ENCODE measurements around the gene KCNMA1. TPM values are rescaled to one million over a fixed set of nuclear protein-coding genes. Genes with fewer than 3 reads are reported as not detected.

The KCNMA1 gene
- polyA plus RNA-seq, 6 donors from 2014 or later = not detected

- H3K27me3 Mint-ChIP-seq = peaks cover 5 to 18% (median 17%) of the 10 kb centered on the region in 3 donors
- no peaks in the 10 kb centered on the region for H3K4me1 Mint-ChIP-seq
- no peak for DNase-seq
- no peaks in the 10 kb centered on the region for H3K36me3 Mint-ChIP-seq
- H3K27ac Mint-ChIP-seq = no peak overlapping the region
- no peaks in the 10 kb centered on the region for H3K9me3 Mint-ChIP-seq
- ATAC-seq (ENCODE audit: low read depth in 2 of 2) = no peak
- no peak overlapping the region for H3K4me3 Mint-ChIP-seq
Observed at GRCh38 chr10:77380191-77380590, 257.4 kb downstream of the KCNMA1 start.

- no peak overlapping the region for H3K4me3 Mint-ChIP-seq
- DNase-seq (no peak), ATAC-seq (ENCODE audit: low read depth in 2 of 2) (no peak)
- peaks cover 14 to 17% (median 17%) of the 10 kb centered on the region in 3 donors for H3K27me3 Mint-ChIP-seq
- no peaks in the 10 kb centered on the region for H3K4me1 Mint-ChIP-seq
- no peaks in the 10 kb centered on the region for H3K36me3 Mint-ChIP-seq
- no peak overlapping the region for H3K27ac Mint-ChIP-seq
- no peaks in the 10 kb centered on the region for H3K9me3 Mint-ChIP-seq
Observed at GRCh38 chr10:77378366-77379349, 258.9 kb downstream of the KCNMA1 start.

GRCh38 chr10:77377678-77378352 is 259.8 kb downstream of the KCNMA1 start:
- no peaks in the 10 kb centered on the region for H3K4me1 Mint-ChIP-seq
- H3K4me3 Mint-ChIP-seq = no peak overlapping the region
- H3K36me3 Mint-ChIP-seq = no peaks in the 10 kb centered on the region
- ATAC-seq (ENCODE audit: low read depth in 2 of 2) (no peak), DNase-seq (no peak)
- H3K27ac Mint-ChIP-seq = no peak overlapping the region
- H3K27me3 Mint-ChIP-seq = peaks cover 17 to 20% (median 17%) of the 10 kb centered on the region in 3 donors
- H3K9me3 Mint-ChIP-seq = peaks cover 0 to 3% (median 0%) of the 10 kb centered on the region in 7 donors

GRCh38 chr10:77377034-77377433 is 260.6 kb downstream of the KCNMA1 start:
- Mint-ChIP-seq H3K9me3 (peaks cover 0 to 5% (median 0%) of the 10 kb centered on the region in 7 donors), H3K27me3 (peaks cover 21 to 23% (median 22%) of the 10 kb centered on the region in 3 donors), H3K36me3 (peaks cover 0 to 2% of the 10 kb centered on the region in 2 donors), H3K27ac (no peak overlapping the region), H3K4me1 (no peaks in the 10 kb centered on the region), H3K4me3 (no peak overlapping the region)
- ATAC-seq (ENCODE audit: low read depth in 2 of 2) = no peak
- DNase-seq = no peak

- ATAC-seq (ENCODE audit: low read depth in 2 of 2) = no peak
- Mint-ChIP-seq H3K27ac (peak overlapping the region in 1 of 6 donors; percentile 5), H3K4me3 (no peak overlapping the region), H3K9me3 (peaks cover 0 to 11% (median 4%) of the 10 kb centered on the region in 7 donors), H3K36me3 (peaks cover 0 to 6% of the 10 kb centered on the region in 2 donors), H3K27me3 (peaks cover 19 to 22% (median 21%) of the 10 kb centered on the region in 3 donors), H3K4me1 (no peaks in the 10 kb centered on the region)
- DNase-seq = no peak
Observed at GRCh38 chr10:77374189-77374656, 263.4 kb downstream of the KCNMA1 start.

- Mint-ChIP-seq H3K36me3 (peaks cover 0 to 6% of the 10 kb centered on the region in 2 donors), H3K9me3 (peaks cover 1 to 25% (median 11%) of the 10 kb centered on the region in 7 donors), H3K4me1 (no peaks in the 10 kb centered on the region), H3K27ac (peak overlapping the region in 1 of 6 donors; percentile 24), H3K4me3 (no peak overlapping the region), H3K27me3 (peaks cover 15 to 19% (median 16%) of the 10 kb centered on the region in 3 donors)
- DNase-seq (no peak), ATAC-seq (ENCODE audit: low read depth in 2 of 2) (no peak)
Observed at GRCh38 chr10:77371848-77372799, 265.5 kb downstream of the KCNMA1 start.

GRCh38 chr10:77371421-77371820 is 266.2 kb downstream of the KCNMA1 start:
- H3K27ac Mint-ChIP-seq = no peak overlapping the region

GRCh38 chr10:77368006-77368405 is 269.6 kb downstream of the KCNMA1 start:
- no peak overlapping the region for H3K27ac Mint-ChIP-seq

More at GRCh38 chr10:77371421-77371820, 266.2 kb downstream of the KCNMA1 start:
- H3K4me1 Mint-ChIP-seq = no peaks in the 10 kb centered on the region
- H3K27me3 Mint-ChIP-seq = peaks cover 15 to 19% (median 16%) of the 10 kb centered on the region in 3 donors
- DNase-seq (no peak), ATAC-seq (ENCODE audit: low read depth in 2 of 2) (no peak)
- peaks cover 1 to 31% (median 11%) of the 10 kb centered on the region in 7 donors for H3K9me3 Mint-ChIP-seq
- peak overlapping the region in 1 of 8 donors; percentile 31 for H3K4me3 Mint-ChIP-seq
- peaks cover 0 to 6% of the 10 kb centered on the region in 2 donors for H3K36me3 Mint-ChIP-seq

GRCh38 chr10:77363210-77363609 is 274.4 kb downstream of the KCNMA1 start:
- Mint-ChIP-seq H3K36me3 (peaks cover 0 to 5% of the 10 kb centered on the region in 2 donors), H3K27ac (no peak overlapping the region), H3K4me1 (no peaks in the 10 kb centered on the region), H3K9me3 (peaks cover 0 to 18% (median 2%) of the 10 kb centered on the region in 7 donors), H3K27me3 (peaks cover 5 to 14% (median 6%) of the 10 kb centered on the region in 3 donors), H3K4me3 (no peak overlapping the region)
- ATAC-seq (ENCODE audit: low read depth in 2 of 2) = no peak
- DNase-seq = no peak

More at GRCh38 chr10:77368006-77368405, 269.6 kb downstream of the KCNMA1 start:
- Mint-ChIP-seq H3K4me3 (no peak overlapping the region), H3K27me3 (peaks cover 6 to 23% (median 15%) of the 10 kb centered on the region in 3 donors), H3K4me1 (no peaks in the 10 kb centered on the region), H3K9me3 (peaks cover 1 to 31% (median 12%) of the 10 kb centered on the region in 7 donors), H3K36me3 (peaks cover 0 to 6% of the 10 kb centered on the region in 2 donors)
- ATAC-seq (ENCODE audit: low read depth in 2 of 2) (no peak), DNase-seq (no peak)

GRCh38 chr10:77361831-77362230 is 275.8 kb downstream of the KCNMA1 start:
- no peak for ATAC-seq (ENCODE audit: low read depth in 2 of 2)
- H3K4me3 Mint-ChIP-seq = no peak overlapping the region
- no peaks in the 10 kb centered on the region for H3K4me1 Mint-ChIP-seq
- peaks cover 5 to 14% (median 12%) of the 10 kb centered on the region in 3 donors for H3K27me3 Mint-ChIP-seq
- H3K9me3 Mint-ChIP-seq = peaks cover 0 to 7% (median 2%) of the 10 kb centered on the region in 7 donors
- DNase-seq = no peak
- H3K36me3 Mint-ChIP-seq = peaks cover 0 to 5% of the 10 kb centered on the region in 2 donors
- H3K27ac Mint-ChIP-seq = no peak overlapping the region

GRCh38 chr10:77361426-77361825 is 276.2 kb downstream of the KCNMA1 start:
- peaks cover 0 to 5% of the 10 kb centered on the region in 2 donors for H3K36me3 Mint-ChIP-seq

GRCh38 chr10:77360835-77361234 is 276.8 kb downstream of the KCNMA1 start:
- Mint-ChIP-seq H3K9me3 (peaks cover 0 to 4% (median 0%) of the 10 kb centered on the region in 7 donors), H3K27me3 (peaks cover 5 to 15% (median 14%) of the 10 kb centered on the region in 3 donors), H3K4me1 (no peaks in the 10 kb centered on the region), H3K27ac (no peak overlapping the region), H3K4me3 (no peak overlapping the region), H3K36me3 (peaks cover 0 to 5% of the 10 kb centered on the region in 2 donors)
- DNase-seq (no peak), ATAC-seq (ENCODE audit: low read depth in 2 of 2) (no peak)

More at GRCh38 chr10:77361426-77361825, 276.2 kb downstream of the KCNMA1 start:
- no peaks in the 10 kb centered on the region for H3K4me1 Mint-ChIP-seq
- no peak overlapping the region for H3K4me3 Mint-ChIP-seq
- peaks cover 5 to 15% (median 14%) of the 10 kb centered on the region in 3 donors for H3K27me3 Mint-ChIP-seq
- no peak overlapping the region for H3K27ac Mint-ChIP-seq
- ATAC-seq (ENCODE audit: low read depth in 2 of 2) (no peak), DNase-seq (no peak)
- H3K9me3 Mint-ChIP-seq = peaks cover 0 to 4% (median 0%) of the 10 kb centered on the region in 7 donors
